HepG2 (cell line): ENCODE measurements around the gene TTYH1. TPM values are rescaled to one million over a fixed set of nuclear protein-coding genes. Genes with fewer than 3 reads are reported as not detected.
A peak's percentile ranks its signal among the peaks of the same experiment; 100 is the strongest.

Source experiments
- ARNTL ChIP-seq: sonication (generic); formaldehyde crosslinking; IDR thresholded peaks from 2 replicates; pipeline ENCODE4 v1.4.0; 2020; ENCODE audit warnings: mild to moderate bottlenecking, missing genetic modification reagents
- ATAD3A ChIP-seq: sonication (generic); formaldehyde crosslinking; IDR thresholded peaks from 2 replicates; pipeline ENCODE4 v1.4.0; 2020; ENCODE audit warnings: missing genetic modification reagents
- BCL6 ChIP-seq: IDR thresholded peaks from 2 replicates; pipeline ENCODE4 v1.6.1; 2016; ENCODE audit warnings: missing genetic modification reagents, missing compliant biosample characterization
- ESRRA ChIP-seq: sonication (generic); formaldehyde crosslinking; IDR thresholded peaks from 2 replicates; pipeline ENCODE4 v1.5.1; 2020; ENCODE audit warnings: mild to moderate bottlenecking, low read depth, missing genetic modification reagents
- FOXK2 ChIP-seq: fragments of 450-650 bp; IDR thresholded peaks from 2 replicates; pipeline ENCODE4 v1.6.1; 2016
- GZF1 ChIP-seq: sonication (generic); formaldehyde crosslinking; IDR thresholded peaks from 2 replicates; pipeline ENCODE4 v1.5.1; 2020; ENCODE audit warnings: mild to moderate bottlenecking, missing genetic modification reagents
- HHEX ChIP-seq: IDR thresholded peaks from 2 replicates; pipeline ENCODE4 v1.6.1; 2016; ENCODE audit warnings: control low read depth
- HMG20B ChIP-seq: conservative IDR thresholded peaks from 2 replicates; pipeline ENCODE4 v1.6.1; 2016; ENCODE audit warnings: missing genetic modification reagents, missing compliant biosample characterization
- HMGXB3 ChIP-seq: sonication (generic); formaldehyde crosslinking; IDR thresholded peaks from 2 replicates; pipeline ENCODE4 v1.4.0; 2020; ENCODE audit warnings: missing genetic modification reagents, borderline replicate concordance
- HMGXB4 ChIP-seq, 2 experiments: sonication (generic) in 1 of 2; formaldehyde crosslinking in 1 of 2; IDR thresholded peaks; 2 replicates each; pipeline versions ENCODE4 v1.4.0 to v1.6.1; 2018 to 2020; ENCODE audit warnings: missing genetic modification reagents in 2 of 2, borderline replicate concordance in 1 of 2, low read depth in 1 of 2, mild to moderate bottlenecking in 1 of 2, missing biosample characterization in 1 of 2
- MXD4 ChIP-seq: IDR thresholded peaks from 2 replicates; pipeline ENCODE4 v1.6.1; 2016; ENCODE audit warnings: mild to moderate bottlenecking, missing biosample characterization, missing genetic modification reagents
- POLR2A ChIP-seq, 2 experiments: IDR thresholded peaks; 2 replicates each; pipeline ENCODE4 v1.6.1; 2011; ENCODE audit warnings: low read depth in 2 of 2, low read length in 2 of 2, mild to moderate bottlenecking in 1 of 2, moderate library complexity in 1 of 2; ENCODE audit not compliant: insufficient read depth in 1 of 2
- POLR2G ChIP-seq: fragments of 200-400 bp; formaldehyde crosslinking; IDR thresholded peaks from 2 replicates; pipeline ENCODE4 v1.6.1; 2018; ENCODE audit warnings: mild to moderate bottlenecking, low read depth, low read length, moderate library complexity
- SCMH1 ChIP-seq: sonication (generic); formaldehyde crosslinking; IDR thresholded peaks from 2 replicates; pipeline ENCODE4 v1.9.0; 2021; ENCODE audit warnings: missing genetic modification reagents, mild to moderate bottlenecking, borderline replicate concordance
- SKI ChIP-seq: fragments of 450-650 bp; IDR thresholded peaks from one replicate; pipeline ENCODE4 v1.6.1; 2018; ENCODE audit warnings: mild to moderate bottlenecking; ENCODE audit not compliant: partially characterized antibody
- STAG1 ChIP-seq: sonication (generic); formaldehyde crosslinking; IDR thresholded peaks from 2 replicates; pipeline ENCODE4 v1.4.0; 2020; ENCODE audit warnings: missing genetic modification reagents
- TCF12 ChIP-seq, 2 experiments: fragments of 450-650 bp in 1 of 2; sonication (generic) in 1 of 2; formaldehyde crosslinking in 1 of 2; IDR thresholded peaks; 2 replicates each; pipeline versions ENCODE4 v1.6.1 to v1.8.0; 2017 to 2022; ENCODE audit warnings: antibody characterized with exemption in 1 of 2, mild to moderate bottlenecking in 1 of 2, missing genetic modification reagents in 1 of 2, moderate library complexity in 1 of 2
- TRIM24 ChIP-seq: sonication (generic); formaldehyde crosslinking; IDR thresholded peaks from 2 replicates; pipeline ENCODE4 v1.8.0; 2022; ENCODE audit warnings: mild to moderate bottlenecking, missing genetic modification reagents
- ZFP37 ChIP-seq: sonication (generic); formaldehyde crosslinking; IDR thresholded peaks from 2 replicates; pipeline ENCODE4 v1.4.0; 2020; ENCODE audit warnings: missing genetic modification reagents, borderline replicate concordance
- ZNF124 ChIP-seq: sonication (generic); formaldehyde crosslinking; IDR thresholded peaks from 2 replicates; pipeline ENCODE4 v1.4.0; 2020; ENCODE audit warnings: missing genetic modification reagents
- ZNF230 ChIP-seq: sonication (generic); formaldehyde crosslinking; IDR thresholded peaks from 2 replicates; pipeline ENCODE4 v1.4.0; 2020; ENCODE audit warnings: mild to moderate bottlenecking, missing genetic modification reagents
- ZNF292 ChIP-seq: sonication (generic); formaldehyde crosslinking; IDR thresholded peaks from 2 replicates; pipeline ENCODE4 v1.8.1; 2022; ENCODE audit warnings: mild to moderate bottlenecking, low read depth, missing genetic modification reagents, borderline replicate concordance
- ZNF343 ChIP-seq: sonication (generic); formaldehyde crosslinking; IDR thresholded peaks from 2 replicates; pipeline ENCODE4 v1.4.0; 2020; ENCODE audit warnings: mild to moderate bottlenecking, missing genetic modification reagents
- ZNF350 ChIP-seq: sonication (generic); formaldehyde crosslinking; IDR thresholded peaks from 2 replicates; pipeline ENCODE4 v1.4.0; 2020; ENCODE audit warnings: mild to moderate bottlenecking, low read depth, missing genetic modification reagents, borderline replicate concordance
- ZNF703 ChIP-seq: sonication (generic); formaldehyde crosslinking; IDR thresholded peaks from 2 replicates; pipeline ENCODE4 v1.5.1; 2020; ENCODE audit warnings: missing genetic modification reagents, mild to moderate bottlenecking, moderate library complexity, borderline replicate concordance
- ZNF737 ChIP-seq: sonication (generic); formaldehyde crosslinking; IDR thresholded peaks from 2 replicates; pipeline ENCODE4 v1.5.0; 2020; ENCODE audit warnings: missing genetic modification reagents, mild to moderate bottlenecking, borderline replicate concordance
- polyA plus RNA-seq, 8 experiments: library from polyadenylated mRNA; depleted of rRNA in 3 of 8; stranded (reverse) in 7 of 8; unstranded in 1 of 8; fragments of >200 nt; fragmentation: Illumina TruSeq in 4 of 8; extraction: Trizol in 4 of 8; gene quantifications; 2 replicates each; pipeline versions ENCODE4 v1.2.1 to v1.2.3, GENCODE V29; 2011 to 2016; ENCODE audit warnings: low read depth in 4 of 8, missing spikeins in 1 of 8, mixed read lengths in 1 of 8; ENCODE audit not compliant: insufficient read depth in 1 of 8
- total RNA-seq, 5 experiments: library from RNA; depleted of rRNA; stranded (reverse); fragments of >200 nt; fragmentation: Illumina TruSeq; extraction: Trizol; gene quantifications; 2 replicates each; pipeline ENCODE4 v1.2.3, GENCODE V29; 2016; ENCODE audit warnings: low read depth in 1 of 5

TTYH1 gene
- total and polyA plus RNA-seq, 2 of the 13 experiments (the other 11 are each of a cell fraction or from before 2014, with no cell fraction given): 6.9 to 19.9 TPM

- TF ChIP-seq ZNF230 (CRISPR knock-in tag) (no peak), BCL6 (CRISPR knock-in tag) (no peak), ZNF124 (CRISPR knock-in tag) (no peak), ZNF703 (no peak), ZNF737 (CRISPR knock-in tag) (no peak), MXD4 (CRISPR knock-in tag) (no peak), TRIM24 (CRISPR knock-in tag) (no peak), ZNF343 (no peak), POLR2G (peak; percentile 64; the same call in 1 of the 2 replicates), FOXK2 (no peak), STAG1 (CRISPR knock-in tag) (no peak), HMGXB3 (CRISPR knock-in tag) (no peak), HHEX (no peak), POLR2A (IDR thresholded peaks at IDR 0.05; ENCODE audit: insufficient read depth in 1 of 2, low read depth in 2 of 2, low read length in 2 of 2) (0 out of 4 replicates have a peak, but pooled peaks of 1 of the 2 experiments have one; percentile 6), ARNTL (CRISPR knock-in tag) (no peak), ATAD3A (no peak), SKI (peak; percentile 11), GZF1 (CRISPR knock-in tag) (no peak), ZNF292 (no peak), ZNF350 (CRISPR knock-in tag) (0 out of 2 replicates have a peak, but pooled peaks have one; percentile 19), ZFP37 (CRISPR knock-in tag) (no peak), HMGXB4 (CRISPR knock-in tag; IDR thresholded peaks at IDR 0.05; ENCODE audit: borderline replicate concordance in 1 of 2, low read depth in 1 of 2) (no peak), ESRRA (CRISPR knock-in tag) (no peak), HMG20B (CRISPR knock-in tag) (no peak), TCF12 (IDR thresholded peaks at IDR 0.05) (no peak), TCF12 (CRISPR knock-in tag; IDR thresholded peaks at IDR 0.05) (no peak), SCMH1 (CRISPR knock-in tag) (no peak)
Observed at GRCh38 chr19:54420068-54420382, 4.8 kb downstream of the TTYH1 start (continued).
